ENCODE results near the gene SH3RF3.
"Not testable (repeated sequence)": the region's sequence is repeated elsewhere in the genome, so short reads cannot be mapped to it uniquely, and the experiment has no call there.

Gene SH3RF3

GRCh38 chr2:109118321-109118720, 10.7 kb upstream of the SH3RF3 start:
- no peak for DNase-seq (ENCODE audit: low read depth)

GRCh38 chr2:109120166-109120565, 8.8 kb upstream of the SH3RF3 start:
- DNase-seq (ENCODE audit: low read depth): no peak

- not testable (repeated sequence) for DNase-seq (ENCODE audit: low read depth)
These were observed 8.3 kb upstream of the SH3RF3 start for GRCh38 chr2:109120686-109121085.

- no peak for DNase-seq (ENCODE audit: low read depth)
These were observed 5.3 kb upstream of the SH3RF3 start for GRCh38 chr2:109123586-109124201.

- no peak for DNase-seq (ENCODE audit: low read depth)
These were observed 3.9 kb upstream of the SH3RF3 start for GRCh38 chr2:109124982-109125592.

- DNase-seq (ENCODE audit: low read depth): peak; percentile 94
These were observed 3.2 kb upstream of the SH3RF3 start for GRCh38 chr2:109125593-109126500.

- DNase-seq (ENCODE audit: low read depth): peak; percentile 55
These were observed 2.5 kb upstream of the SH3RF3 start for GRCh38 chr2:109126501-109126860.

GRCh38 chr2:109127556-109127955, 1.4 kb upstream of the SH3RF3 start:
- no peak for DNase-seq (ENCODE audit: low read depth)

- DNase-seq (ENCODE audit: low read depth): peak; percentile 26
These were observed 873 bp upstream of the SH3RF3 start for GRCh38 chr2:109128048-109128615.

- no peak for DNase-seq (ENCODE audit: low read depth)
These were observed 433 bp downstream of the SH3RF3 start for GRCh38 chr2:109129356-109129920.

GRCh38 chr2:109129921-109130722, 1.1 kb downstream of the SH3RF3 start:
- no peak for DNase-seq (ENCODE audit: low read depth)

GRCh38 chr2:109130723-109130995, 1.7 kb downstream of the SH3RF3 start:
- no peak for DNase-seq (ENCODE audit: low read depth)

GRCh38 chr2:109131777-109132176, 2.8 kb downstream of the SH3RF3 start:
- no peak for DNase-seq (ENCODE audit: low read depth)

- no peak for DNase-seq (ENCODE audit: low read depth)
These were observed 3.6 kb downstream of the SH3RF3 start for GRCh38 chr2:109132626-109133025.

- DNase-seq (ENCODE audit: low read depth): no peak
These were observed 4.7 kb downstream of the SH3RF3 start for GRCh38 chr2:109133746-109134145.

GRCh38 chr2:109134741-109135358, 5.8 kb downstream of the SH3RF3 start:
- no peak for DNase-seq (ENCODE audit: low read depth)

- DNase-seq (ENCODE audit: low read depth): no peak
These were observed 6.6 kb downstream of the SH3RF3 start for GRCh38 chr2:109135359-109136197.

GRCh38 chr2:109136542-109136941, 7.5 kb downstream of the SH3RF3 start:
- DNase-seq (ENCODE audit: low read depth): no peak

- DNase-seq (ENCODE audit: low read depth): no peak
These were observed 8.6 kb downstream of the SH3RF3 start for GRCh38 chr2:109137616-109138015.

- DNase-seq (ENCODE audit: low read depth): no peak
These were observed 9.4 kb downstream of the SH3RF3 start for GRCh38 chr2:109138449-109138848.
